Epithelial cell of proximal tubule (primary cell): Measurements from ENCODE around the gene PLAU. TPM values are rescaled to one million over a fixed set of nuclear protein-coding genes. Genes with fewer than 3 reads are reported as not detected.
"Not testable (repeated sequence)": the region's sequence is repeated elsewhere in the genome, so short reads cannot be mapped to it uniquely, and the experiment has no call there.

Source experiments
- DNase-seq: peaks from one replicate; pipeline ENCODE4 v3.0.0-alpha.2; 2011; ENCODE audit warnings: low read depth
- H3K4me3 ChIP-seq: 2 replicates; pipeline ENCODE4 v1.5.1; 2011; ENCODE audit warnings: low read depth, mild to moderate bottlenecking, low read length
- total RNA-seq: library from RNA; depleted of rRNA; stranded (reverse); fragments of >200 nt; gene quantifications from 2 replicates; pipeline ENCODE4 v1.2.3, GENCODE V29; 2015
- TF ChIP-seq, protein P1 (sequence below): conservative IDR thresholded peaks from 2 replicates; pipeline ENCODE4 v1.5.1; 2012; ENCODE audit warnings: low read depth, mild to moderate bottlenecking, low read length

Gene PLAU
- total RNA-seq, 1 donor from 2014 or later = 970 TPM

DNA sequence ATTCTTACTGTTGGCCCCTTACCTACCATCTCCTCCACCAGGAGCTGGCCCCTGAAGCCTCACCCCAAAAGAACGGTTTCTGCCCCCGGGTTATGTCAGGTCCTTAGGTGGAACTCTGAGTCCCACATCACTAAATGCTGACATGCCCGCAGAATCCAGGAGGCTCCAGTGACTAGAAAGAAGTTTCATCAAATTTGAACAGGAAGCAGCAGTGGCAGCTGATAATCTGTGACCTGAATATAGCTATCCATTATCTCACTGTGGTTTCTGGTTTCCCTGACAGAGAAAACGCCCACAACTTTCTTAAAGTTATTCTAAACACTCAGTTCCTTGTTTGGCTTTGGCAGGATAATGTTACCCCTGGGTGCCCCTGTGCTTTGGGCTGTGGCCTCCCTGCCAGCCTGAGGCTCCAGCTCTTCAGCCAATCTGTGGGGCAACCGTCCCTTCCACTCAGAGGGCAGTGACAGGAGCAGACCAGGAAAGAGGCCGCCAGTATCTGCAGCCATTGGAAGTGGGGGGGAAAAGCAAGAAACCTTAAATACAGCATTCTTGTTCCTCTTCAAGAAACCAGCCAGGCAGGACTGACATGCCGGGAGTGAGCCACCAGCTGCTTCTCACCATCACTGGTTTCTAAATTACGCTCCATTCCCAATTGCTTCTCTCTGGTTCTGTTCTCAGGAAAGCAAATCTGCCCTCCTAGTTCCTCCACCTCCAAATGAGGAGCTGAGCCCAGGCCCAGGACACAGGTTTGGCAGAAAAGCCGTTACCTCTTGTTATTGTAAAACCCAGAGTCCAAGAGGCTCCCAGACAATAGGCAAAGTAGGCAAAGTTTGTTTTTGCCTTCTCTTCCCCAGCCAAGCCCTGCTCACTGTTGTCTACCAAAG lies 45.8 kb downstream of the PLAU start:
- no peak for DNase-seq
- TF ChIP-seq, protein P1, sequence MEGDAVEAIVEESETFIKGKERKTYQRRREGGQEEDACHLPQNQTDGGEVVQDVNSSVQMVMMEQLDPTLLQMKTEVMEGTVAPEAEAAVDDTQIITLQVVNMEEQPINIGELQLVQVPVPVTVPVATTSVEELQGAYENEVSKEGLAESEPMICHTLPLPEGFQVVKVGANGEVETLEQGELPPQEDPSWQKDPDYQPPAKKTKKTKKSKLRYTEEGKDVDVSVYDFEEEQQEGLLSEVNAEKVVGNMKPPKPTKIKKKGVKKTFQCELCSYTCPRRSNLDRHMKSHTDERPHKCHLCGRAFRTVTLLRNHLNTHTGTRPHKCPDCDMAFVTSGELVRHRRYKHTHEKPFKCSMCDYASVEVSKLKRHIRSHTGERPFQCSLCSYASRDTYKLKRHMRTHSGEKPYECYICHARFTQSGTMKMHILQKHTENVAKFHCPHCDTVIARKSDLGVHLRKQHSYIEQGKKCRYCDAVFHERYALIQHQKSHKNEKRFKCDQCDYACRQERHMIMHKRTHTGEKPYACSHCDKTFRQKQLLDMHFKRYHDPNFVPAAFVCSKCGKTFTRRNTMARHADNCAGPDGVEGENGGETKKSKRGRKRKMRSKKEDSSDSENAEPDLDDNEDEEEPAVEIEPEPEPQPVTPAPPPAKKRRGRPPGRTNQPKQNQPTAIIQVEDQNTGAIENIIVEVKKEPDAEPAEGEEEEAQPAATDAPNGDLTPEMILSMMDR = no peak
- H3K4me3 ChIP-seq = no peak overlapping the region

DNA sequence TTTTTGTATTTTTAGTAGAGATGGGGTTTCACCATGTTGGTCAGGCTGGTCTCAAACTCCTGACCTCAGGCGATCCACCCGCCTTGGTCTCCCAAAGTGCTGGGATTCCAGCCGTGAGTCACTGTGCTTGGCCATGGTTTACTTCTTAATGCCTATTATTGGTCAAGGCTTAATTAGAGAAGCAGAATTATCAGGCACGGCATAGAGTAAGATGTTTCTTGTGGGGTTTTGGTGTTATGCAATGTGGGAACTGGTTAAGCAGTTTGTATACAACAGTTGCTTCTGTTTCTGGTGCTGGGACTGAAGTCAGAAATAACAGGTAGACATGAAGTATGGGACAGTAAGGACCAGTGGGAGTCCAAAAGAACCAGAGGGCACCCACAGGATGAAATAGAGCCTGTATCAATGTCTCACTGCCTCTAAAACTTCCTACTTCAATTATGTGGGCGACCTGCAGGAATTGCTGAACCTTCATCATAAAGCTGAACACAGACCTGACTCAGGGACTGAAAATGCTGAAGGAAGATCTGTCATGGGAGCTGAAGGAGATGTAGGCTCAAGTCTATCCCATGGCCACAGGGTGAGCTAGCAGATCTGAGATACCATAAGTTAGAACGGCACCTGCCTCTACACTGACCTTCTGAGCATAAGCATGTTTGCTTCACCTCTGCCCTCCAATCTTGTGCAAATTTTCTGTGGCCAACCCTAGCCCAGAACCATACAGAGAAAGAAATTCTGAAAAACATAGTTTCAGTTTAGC lies 48.7 kb downstream of the PLAU start:
- no peak for DNase-seq
- H3K4me3 ChIP-seq = no peak overlapping the region
- TF ChIP-seq, protein P1 = no peak

DNA sequence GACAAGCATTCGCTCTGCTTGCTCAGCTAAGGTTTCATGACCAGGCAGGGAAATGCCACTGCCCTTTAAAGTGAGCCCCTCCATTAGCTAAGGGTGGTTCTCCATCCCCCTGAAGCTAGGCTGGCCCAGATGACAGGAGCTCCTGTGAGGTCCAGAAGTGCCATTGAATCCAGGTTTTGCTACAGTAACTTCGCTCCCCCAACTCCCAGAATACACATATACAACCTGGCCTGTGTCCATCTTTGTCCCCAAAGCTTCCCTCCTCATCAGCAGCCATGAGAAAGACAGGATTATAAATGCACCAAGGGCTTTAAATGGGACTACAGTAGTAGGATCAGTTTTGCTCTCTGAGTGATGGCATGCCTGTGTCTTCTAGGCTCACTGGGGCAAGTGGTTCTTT lies 51.5 kb downstream of the PLAU start:
- no peak overlapping the region for H3K4me3 ChIP-seq
- TF ChIP-seq, protein P1 = no peak
- no peak for DNase-seq

GRCh38 chr10:73963533-73963932 lies 52.6 kb downstream of the PLAU start:
- DNase-seq, H3K4me3 ChIP-seq: not testable (repeated sequence)

DNA sequence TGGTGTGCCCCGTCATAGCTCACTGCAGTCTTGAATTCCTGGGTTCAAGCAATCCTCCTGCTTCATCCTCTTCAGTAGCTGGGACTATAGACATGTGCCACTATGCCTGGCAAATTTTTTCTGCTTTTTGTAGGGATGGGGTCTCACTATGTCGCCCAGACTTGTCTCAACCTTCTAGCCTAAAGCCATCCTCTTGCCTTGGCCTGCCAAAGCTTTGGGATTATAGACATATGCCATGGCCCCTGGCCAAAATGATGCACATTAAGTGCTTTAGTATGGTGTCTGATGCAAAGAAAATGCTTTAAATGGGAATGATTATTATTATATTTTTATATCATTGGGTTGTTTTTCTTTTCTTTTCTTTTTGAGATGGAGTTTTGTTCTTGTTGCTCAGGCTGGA lies 53.8 kb downstream of the PLAU start:
- TF ChIP-seq, protein P1 = no peak
- no peak overlapping the region for H3K4me3 ChIP-seq
- no peak for DNase-seq

DNA sequence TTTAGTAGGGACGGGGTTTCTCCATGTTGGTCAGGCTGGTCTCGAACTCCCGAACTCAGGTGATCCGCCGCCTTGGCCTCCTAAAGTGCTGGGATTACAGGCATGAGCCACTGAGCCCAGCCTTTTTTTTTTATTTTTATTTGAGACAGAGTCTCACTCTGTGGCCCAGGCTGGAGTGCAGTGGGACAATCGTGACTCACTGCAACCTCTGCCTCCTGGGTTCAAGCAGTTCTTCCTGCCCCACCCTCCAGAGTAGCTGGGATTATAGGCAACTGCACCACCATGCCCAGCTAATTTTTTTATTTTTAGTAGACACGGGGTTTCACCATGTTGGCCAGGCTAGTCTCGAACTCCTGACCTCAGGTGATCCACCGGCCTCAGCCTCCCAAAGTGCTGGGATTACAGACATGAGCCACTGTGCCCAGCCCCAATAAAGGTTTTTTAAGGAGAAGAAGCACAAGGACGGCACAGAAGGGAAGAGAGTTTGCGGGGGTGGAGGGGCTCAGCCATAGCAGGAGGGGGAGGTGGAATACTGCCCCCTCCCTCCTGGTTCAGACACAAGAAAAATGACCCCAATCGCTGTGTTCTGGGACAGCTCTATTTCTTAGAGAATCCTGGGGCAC lies 54.4 kb downstream of the PLAU start:
- H3K4me3 ChIP-seq = peak overlapping the region; percentile 10
- not testable (repeated sequence) for DNase-seq

- peak overlapping the region; percentile 10 for H3K4me3 ChIP-seq
- TF ChIP-seq, protein P1 = no peak
Measured at GRCh38 chr10:73965890-73966768, 55.2 kb downstream of the PLAU start.

More at GRCh38 chr10:73965890-73966768, 55.2 kb downstream of the PLAU start:
- DNase-seq = peak; percentile 98
